Measurements from ENCODE around the gene CDR2L.
A peak's percentile ranks its signal among the peaks of the same experiment; 100 is the strongest.
"Not testable (repeated sequence)": the region's sequence is repeated elsewhere in the genome, so short reads cannot be mapped to it uniquely, and the experiment has no call there.

Gene CDR2L

DNA sequence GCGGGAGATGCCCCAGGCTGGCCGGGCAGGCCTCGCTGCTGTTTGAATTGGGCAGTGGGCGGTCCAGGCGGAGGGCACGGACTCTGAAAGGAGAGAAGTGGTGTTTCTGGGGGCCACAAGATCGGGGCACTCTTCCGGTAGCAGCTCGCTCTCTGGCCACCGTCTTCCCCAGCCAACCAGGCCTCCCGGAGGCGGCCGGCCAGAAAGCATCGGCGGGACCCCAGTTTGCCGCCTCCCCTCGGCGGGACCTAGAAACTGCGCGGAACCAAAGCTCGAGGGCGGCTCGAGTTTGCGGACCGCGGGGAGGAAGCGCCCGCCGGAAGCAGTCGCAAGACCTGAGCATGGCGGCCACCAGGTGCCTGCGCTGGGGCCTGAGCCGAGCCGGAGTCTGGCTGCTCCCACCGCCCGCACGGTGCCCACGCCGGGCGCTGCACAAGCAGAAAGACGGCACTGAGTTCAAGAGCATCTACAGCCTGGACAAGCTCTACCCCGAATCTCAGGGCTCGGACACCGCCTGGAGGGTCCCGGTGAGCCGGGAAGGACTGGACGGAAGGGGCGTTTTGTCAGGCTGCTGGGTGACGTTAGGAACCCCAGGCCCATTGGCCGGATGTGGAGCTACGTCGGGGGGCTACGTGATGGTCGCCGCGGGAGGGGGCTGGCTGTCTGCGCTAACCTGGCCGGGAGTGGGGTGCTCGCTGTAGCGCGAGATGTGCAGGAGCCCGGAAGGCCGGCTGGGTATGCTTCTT is 25.1 kb downstream of the CDR2L start, which contains the start of gene MRPL58:
Gene MRPL58, plus strand, starts transcription at position 325 of the 746 bp plus-strand sequence. Its CDS starts 17 bp downstream, at position 342.
- peak; percentile 89 for DNase-seq

GRCh38 chr17:75013092-75013559 is 25.7 kb downstream of the CDR2L start:
- DNase-seq, result no peak

DNA sequence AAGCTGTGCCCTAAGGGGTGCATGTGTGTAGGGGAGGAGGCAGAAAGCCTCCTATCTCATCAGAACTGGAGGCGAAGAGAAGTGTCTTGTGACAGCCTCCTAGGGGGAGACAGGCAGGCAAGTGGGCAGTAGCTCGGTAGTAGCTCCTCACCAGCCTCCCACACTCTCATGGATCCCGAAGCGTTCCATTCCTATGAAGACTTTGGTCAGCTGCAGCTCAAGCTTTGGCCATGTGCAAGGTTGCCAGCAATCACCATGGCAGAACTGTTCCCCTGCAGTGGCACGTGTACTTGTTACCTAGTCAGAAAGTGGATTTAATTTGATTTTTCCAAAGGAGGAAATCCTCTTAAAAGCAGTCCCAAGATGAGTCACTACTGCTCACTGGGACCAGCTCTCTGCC is 31.7 kb downstream of the CDR2L start:
- no peak for DNase-seq

DNA sequence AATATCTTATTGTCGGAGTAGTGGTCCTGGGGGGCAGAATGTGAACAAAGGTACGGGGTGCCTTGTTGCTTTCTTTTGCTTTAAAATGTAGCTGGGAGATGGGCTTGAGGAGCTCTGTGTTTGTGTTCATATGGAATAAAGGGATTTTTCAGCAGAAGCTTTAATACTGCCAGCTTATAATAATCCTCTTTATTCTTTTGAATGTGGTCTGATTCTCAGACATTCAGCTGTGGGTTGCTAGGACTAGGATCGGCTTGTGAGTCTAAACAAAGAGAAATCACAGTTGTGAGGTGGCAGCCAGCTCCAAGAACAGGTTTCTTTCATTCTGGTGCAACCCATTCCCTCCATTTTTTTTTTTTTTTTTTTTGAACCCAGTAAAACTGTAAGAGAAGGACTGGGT is 32.3 kb downstream of the CDR2L start:
- DNase-seq, result no peak

DNA sequence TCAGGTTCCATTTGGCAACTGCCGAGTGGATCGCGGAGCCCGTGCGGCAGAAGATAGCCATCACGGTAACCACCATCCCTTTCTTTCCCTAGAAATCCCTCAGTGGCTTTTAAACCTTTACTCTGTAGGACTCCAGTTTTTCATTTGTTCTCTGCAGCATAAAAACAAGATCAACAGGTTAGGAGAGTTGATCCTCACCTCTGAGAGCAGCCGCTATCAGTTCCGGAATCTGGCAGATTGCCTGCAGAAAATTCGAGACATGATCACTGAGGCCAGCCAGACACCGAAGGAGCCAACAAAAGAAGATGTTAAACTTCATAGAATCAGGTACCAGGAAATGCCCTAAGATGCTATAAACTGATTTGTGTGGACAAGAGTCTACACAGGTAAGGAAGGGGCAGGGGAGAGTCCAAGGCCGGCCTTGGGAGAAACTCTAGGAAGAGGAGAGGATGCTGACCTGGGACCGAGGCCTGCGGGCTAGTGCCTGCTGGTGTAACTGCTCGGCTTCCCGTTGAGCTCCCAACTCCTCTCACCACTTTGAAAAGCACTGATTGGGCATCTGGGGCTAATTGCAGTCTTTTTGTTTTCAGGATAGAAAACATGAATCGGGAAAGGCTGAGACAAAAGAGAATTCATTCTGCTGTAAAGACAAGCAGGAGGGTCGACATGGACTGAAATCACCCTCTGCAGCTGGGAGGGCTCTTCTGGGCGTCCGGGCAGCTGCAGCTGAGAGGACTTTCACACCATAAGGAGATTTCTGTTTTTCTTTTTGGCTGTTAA is 33.1 kb downstream of the CDR2L start:
- no peak for DNase-seq

DNA sequence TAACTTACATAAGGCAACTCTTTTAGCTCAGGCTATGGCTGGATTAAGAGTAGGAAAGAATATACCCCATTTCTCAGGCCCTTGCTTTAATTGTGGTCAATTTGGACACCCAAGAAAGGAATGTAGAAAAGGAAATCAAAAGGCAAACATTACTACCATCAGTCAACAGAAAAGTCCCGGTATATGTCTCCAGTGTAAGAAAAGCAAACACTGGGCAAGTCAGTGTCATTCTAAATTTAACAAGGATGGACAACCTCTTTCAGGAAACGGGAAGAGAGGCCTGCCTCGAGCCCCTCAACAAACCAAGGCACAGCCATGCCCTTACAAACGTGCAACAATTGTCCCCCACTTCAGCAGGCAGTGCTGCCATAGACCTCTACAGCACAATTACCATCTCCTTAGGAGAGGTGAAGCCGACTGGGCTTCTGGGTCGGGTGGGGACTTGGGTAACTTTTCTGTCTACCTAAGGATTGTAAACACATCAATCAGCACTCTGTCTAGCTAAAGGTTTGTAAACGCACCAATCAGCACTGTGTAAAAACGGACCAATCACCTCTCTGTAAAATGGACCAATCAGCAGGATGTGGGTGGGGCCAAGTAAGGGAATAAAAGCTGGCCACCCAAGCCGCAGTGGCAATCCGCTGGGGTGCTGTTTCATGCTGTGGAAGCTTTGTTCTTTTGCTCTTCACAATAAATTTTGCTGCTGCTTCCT is 37.4 kb downstream of the CDR2L start:
- no peak for DNase-seq

- DNase-seq, result not testable (repeated sequence)
Measured at GRCh38 chr17:75025398-75025734, 37.9 kb downstream of the CDR2L start.

DNA sequence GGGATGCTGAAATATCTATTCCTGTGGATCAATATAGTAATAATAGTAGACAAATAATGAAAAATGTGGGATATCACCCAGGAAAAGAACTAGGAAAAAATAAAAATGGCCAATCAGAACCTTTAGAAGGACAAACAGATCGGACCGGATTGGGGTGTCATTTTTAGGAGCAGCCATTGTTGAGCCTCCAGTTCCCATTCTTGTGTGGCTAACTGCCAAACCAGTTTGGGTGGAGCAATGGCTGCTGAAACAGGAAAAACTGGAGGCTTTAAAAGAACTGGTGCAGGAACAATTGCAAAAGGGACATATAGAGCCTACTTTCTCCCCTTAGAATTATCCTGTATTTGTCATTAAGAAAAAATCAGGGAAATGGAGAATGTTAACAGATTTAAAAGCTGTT is 39.2 kb downstream of the CDR2L start:
- DNase-seq, result not testable (repeated sequence)

DNA sequence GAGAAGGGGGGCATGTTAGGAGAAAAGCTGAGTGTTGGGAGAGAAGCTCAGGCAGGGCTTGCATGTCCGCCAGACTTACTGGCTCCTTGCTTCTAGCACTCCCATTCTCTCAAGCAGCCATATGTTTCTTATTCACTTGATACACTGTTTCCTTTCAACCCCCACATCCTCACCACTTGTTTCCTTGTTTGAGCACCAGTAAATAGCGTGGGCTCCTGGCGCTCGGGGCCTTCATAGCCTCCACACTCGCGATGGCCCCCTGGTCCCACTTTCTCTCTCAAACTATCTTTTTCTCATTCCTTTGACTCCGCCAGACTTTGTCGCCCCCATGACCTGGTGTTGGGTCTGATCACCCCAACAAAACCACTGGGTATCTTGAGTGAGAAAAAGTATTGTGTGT is 42.7 kb downstream of the CDR2L start:
- no peak for DNase-seq

DNA sequence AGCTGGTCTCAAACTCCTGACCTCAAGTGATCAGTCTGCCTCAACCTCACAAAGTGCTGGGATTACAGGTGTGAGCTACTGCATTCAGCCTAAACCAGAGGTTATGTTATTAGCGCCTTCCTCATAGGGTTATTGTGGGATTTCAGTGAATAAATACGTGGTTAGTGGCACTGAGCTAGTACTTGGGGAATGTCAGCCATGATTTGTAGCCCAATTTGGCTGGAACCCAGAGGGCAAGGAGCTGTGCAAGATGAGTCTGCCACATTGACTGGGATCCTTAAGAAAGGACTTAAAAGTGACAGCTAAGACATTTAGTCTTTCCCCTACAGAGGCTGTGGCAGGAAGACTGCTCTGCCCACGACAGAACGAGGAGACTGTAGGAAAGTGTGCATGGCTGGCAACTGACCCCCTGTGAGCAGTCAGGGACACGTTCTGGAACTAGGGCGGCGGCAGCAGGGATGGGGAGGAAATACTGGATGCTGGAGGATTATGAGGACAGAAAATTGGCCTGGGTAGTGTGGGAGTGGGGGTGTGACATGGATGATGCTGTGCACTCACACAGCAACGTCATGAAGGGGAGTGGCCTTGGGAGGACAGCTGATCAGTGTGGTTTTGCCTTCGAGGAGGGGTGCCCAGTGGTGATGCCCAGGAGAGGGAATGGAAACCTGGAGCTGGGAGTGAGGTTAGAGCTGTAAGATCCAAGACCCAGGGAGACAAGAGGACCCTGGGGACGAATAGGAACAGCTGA is 44.7 kb downstream of the CDR2L start:
- DNase-seq, result peak; percentile 77

- no peak for DNase-seq
Measured at GRCh38 chr17:75032720-75033280, 45.4 kb downstream of the CDR2L start.

DNA sequence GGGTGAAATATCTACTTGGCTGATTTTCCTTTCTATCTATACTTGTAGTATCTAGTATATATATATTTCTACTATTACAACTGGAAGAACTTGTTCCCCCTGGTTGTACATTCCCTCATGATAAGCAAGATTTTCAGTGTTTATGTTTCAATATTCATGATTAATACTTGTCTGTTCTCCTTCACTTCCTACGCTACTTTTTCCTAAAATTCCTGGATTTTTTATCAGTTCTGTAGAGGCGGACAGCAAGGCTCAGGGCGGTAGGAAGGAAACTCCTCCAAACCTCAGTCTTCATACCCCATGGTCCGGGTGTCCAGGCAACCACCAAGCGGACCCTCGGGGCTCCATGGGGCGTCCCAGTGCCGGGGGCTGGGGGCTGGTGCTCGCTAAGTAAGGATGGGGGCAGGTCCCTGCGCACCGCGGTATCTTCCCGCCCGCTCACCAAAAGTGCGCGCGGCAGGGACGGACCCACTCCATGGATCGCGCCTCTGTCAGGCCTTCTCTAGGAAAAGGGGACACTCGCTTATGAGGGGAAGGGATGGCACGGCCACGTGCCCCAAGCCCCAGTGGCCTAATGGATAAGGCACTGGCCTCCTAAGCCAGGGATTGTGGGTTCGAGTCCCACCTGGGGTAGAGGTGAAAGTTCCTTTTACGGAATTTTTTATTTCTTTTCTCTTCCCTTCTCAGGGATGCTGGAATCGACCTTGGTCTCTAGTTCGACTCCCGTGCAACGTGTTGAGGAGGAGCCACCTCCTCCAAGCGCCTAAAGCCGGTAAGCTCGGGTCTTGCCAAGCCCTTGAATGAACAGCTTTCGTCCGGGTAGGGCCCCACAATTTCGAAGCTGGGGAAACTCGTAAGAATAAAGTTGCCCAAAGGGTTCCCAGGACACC is 46.2 kb downstream of the CDR2L start:
- peak; percentile 100 for DNase-seq

GRCh38 chr17:75034236-75034908 is 46.9 kb downstream of the CDR2L start:
- peak; percentile 100 for DNase-seq

DNA sequence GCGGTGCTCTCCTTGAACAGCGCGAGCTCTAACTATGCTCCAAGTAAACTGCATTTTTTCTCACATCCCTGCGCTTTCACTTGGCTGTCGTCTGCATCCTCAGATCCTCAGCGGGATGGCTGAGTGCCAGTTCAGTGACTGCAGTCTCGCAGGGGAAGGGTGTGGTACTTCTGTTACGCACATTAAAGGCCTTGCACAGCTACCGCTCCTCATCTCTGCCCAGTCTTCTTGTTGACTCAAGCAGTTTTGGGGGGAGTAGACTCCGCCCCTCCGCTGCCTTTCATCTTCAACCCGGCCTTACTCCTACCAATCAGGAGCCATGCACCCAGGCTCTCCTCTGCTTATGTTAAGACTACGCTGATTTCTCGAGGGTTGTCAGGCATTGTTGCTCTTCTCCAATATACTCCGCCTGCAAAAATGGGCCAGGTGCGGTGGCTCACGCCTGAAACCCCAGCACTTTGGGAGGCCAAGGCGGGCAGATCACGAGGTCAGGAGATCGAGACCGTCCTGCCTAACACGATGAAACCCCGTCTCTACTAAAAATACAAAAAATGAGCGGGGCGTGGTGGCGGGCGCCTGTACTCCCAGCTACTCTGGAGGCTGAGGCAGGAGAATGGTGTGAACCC is 49.3 kb downstream of the CDR2L start:
- DNase-seq, result peak; percentile 79

DNA sequence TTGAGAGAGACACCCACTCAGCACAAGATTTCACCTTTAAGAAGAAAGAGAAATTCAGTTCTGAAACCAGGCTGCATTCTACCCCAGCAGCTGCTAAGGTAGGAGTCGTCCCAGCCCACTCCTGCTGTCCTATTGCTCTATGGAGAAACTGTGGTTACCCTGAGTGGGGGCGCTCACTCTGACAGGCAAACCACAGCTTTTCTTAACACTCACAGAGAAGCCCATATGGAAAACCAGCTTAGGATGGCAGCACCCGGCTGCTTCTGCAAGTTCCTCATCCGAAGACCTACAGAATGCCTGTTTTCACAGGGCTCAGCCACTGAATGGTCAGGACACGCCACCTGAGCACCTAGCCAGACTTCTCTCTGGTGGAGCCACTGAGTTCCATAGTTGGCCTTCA is 51.8 kb downstream of the CDR2L start:
- DNase-seq, result no peak

DNA sequence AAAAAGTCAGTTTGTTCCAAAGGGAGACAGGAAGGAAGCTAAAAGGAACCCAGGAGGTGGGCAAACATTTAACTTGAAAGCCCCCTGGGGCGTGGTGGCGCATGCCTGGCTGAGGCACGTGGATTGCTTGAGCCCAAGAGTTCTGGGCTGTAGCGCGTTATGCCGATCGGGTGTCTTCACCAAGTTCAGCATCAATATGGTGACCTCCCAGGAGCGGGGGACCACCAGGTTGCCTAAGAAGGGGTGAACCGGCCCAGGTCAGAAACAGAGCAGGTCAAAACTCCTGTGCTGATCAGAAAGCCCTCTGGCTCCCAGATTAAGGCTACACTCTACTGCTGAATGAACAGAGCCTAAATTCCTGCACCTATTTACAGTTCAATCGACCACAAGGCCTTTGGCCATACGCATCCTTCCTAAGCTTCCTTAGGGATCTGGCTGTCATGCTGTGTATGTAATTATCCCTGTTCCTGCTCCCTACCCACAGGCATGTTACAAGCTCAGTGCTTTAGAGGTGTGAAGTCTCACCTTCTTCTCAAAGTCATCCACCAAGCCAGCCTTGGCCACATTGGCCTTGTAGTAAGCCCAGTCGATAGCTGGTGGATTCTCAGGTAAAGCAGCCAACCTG is 54.3 kb downstream of the CDR2L start:
- DNase-seq, result no peak

DNA sequence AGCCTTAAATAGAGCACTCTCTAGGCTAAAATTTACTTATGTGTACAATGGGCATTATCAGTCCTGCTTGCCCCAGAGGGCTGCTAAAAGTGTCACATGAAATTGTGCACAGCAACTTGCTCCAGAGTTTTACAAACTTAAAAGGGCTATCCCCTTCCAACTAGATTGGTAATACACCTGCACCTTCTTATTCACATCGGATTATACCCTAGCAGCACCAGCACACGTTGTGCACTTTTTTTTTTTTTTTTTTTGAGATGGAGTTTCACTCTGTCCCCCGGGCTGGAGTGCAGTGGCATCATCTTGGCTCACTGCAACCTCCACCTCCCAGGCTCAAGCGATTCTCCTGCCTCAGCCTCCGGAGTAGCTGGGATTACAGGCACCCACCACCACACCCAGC is 56.4 kb downstream of the CDR2L start:
- not testable (repeated sequence) for DNase-seq

- no peak for DNase-seq
Measured at GRCh38 chr17:75044716-75045115, 57.3 kb downstream of the CDR2L start.

DNA sequence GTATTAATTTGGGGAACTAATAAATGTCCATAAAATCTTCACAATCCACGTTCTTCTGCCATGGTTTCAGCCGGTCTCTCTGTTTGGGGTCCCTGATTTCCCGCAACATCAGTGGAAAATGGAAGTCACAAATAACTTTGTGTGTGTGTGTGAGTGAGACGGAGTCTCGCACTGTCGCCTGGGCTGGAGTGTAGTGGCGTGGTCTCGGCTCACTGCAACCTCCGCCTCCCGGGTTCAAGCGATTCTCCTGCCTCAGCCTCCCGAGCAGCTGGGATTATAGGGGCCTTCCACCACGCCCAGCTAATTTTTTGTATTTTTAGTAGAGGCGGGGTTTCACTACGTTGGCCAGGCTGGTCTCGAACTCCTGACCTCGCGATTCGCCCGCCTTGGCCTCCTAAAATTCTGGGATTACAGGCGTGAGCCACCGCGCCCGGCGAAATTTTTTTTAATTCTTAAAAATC is 58.5 kb downstream of the CDR2L start:
- DNase-seq, result peak; percentile 71
